Endothelial cell of umbilical vein (primary cell): ENCODE measurements around the gene KDM4D.

Source experiments
- POLR2A ChIP-seq: IDR thresholded peaks from 2 replicates; pipeline ENCODE4 v1.6.1; 2012; ENCODE audit warnings: low read depth, mild to moderate bottlenecking, control low read depth, low read length
- TF ChIP-seq, protein P1 (sequence below), 2 donors: IDR thresholded peaks; 1 replicate in 1 of 2; 2 replicates in 1 of 2; pipeline ENCODE4 v1.5.1; 2011; ENCODE audit warnings: low read length in 2 of 2, mild to moderate bottlenecking in 2 of 2, moderate library complexity in 2 of 2, control low read depth in 1 of 2, inconsistent platforms in 1 of 2, low read depth in 1 of 2; ENCODE audit not compliant: insufficient read depth in 1 of 2; ENCODE audit errors: extremely low read depth in 1 of 2

DNA sequence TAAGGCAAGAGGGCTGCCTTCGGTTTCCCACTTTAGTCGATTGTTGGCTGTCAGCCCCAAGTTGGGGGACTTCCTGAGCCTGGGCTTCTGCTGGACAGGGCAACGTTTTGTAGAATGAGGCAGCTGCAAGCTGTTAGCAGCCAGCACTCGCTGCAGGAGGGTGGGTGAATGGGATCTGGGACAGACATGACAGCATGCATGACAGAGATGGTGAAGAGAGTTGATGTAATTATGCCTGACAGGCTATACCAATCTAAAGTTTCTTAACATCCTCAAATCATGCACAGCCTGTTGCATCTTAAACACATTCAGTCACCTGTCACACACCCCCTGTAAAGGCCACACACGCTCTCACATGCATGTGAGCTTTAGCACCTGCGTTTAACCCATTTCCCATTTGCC is 49.3 kb upstream of the KDM4D start:
- TF ChIP-seq, protein P1, sequence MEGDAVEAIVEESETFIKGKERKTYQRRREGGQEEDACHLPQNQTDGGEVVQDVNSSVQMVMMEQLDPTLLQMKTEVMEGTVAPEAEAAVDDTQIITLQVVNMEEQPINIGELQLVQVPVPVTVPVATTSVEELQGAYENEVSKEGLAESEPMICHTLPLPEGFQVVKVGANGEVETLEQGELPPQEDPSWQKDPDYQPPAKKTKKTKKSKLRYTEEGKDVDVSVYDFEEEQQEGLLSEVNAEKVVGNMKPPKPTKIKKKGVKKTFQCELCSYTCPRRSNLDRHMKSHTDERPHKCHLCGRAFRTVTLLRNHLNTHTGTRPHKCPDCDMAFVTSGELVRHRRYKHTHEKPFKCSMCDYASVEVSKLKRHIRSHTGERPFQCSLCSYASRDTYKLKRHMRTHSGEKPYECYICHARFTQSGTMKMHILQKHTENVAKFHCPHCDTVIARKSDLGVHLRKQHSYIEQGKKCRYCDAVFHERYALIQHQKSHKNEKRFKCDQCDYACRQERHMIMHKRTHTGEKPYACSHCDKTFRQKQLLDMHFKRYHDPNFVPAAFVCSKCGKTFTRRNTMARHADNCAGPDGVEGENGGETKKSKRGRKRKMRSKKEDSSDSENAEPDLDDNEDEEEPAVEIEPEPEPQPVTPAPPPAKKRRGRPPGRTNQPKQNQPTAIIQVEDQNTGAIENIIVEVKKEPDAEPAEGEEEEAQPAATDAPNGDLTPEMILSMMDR (IDR thresholded peaks at IDR 0.05; ENCODE audit: extremely low read depth in 1 of 2, insufficient read depth in 1 of 2, low read depth in 1 of 2, low read length in 2 of 2), result no peak
- no peak for TF ChIP-seq POLR2A
